PC-3 (cell line): Measurements from ENCODE around the gene RXRA. TPM values are rescaled to one million over a fixed set of nuclear protein-coding genes. Genes with fewer than 3 reads are reported as not detected.

ENCODE experiments used
- ATAC-seq: fragments of 200-7000 bp; cut with Tn5 transposase; 2 replicates; pipeline ENCODE4 v1.9.1; 2020; ENCODE audit warnings: mild to moderate bottlenecking, moderate library complexity
- BruUV-seq: library from RNA; stranded (reverse); fragments of 400-500 nt; replicated peaks from 2 replicates; lab custom pipeline; 2021; lab: Mats Ljungman, UMichigan
- CTCF ChIA-PET: fragments of 300-600 bp; sonication (Branson Sonifier 250); formaldehyde crosslinking; loops from one replicate; lab custom pipeline; 2022; ENCODE audit warnings: antibody characterized with exemption; lab: Charles Lee
- POLR2A ChIA-PET: fragments of 300-600 bp; sonication (Branson Sonifier 250); formaldehyde crosslinking; loops from one replicate; lab custom pipeline; 2022; ENCODE audit warnings: antibody characterized with exemption; ENCODE audit not compliant: unreplicated experiment; lab: Charles Lee
- DNase-seq: peaks from one replicate; pipeline ENCODE4 v3.0.0-alpha.2; 2015
- H2AFZ ChIP-seq: fragments of 300-600 bp; sonication (generic); 2 replicates; pipeline ENCODE4 v1.6.0; 2016; ENCODE audit warnings: antibody characterized with exemption, low read length
- H3F3A ChIP-seq: fragments of 300-600 bp; sonication (generic); one replicate; pipeline ENCODE4 v1.6.0; 2017; ENCODE audit warnings: antibody characterized with exemption, low read length, control low read depth, mild to moderate bottlenecking; ENCODE audit not compliant: unreplicated experiment
- H3K27ac ChIP-seq: fragments of 300-600 bp; sonication (generic); 2 replicates; pipeline ENCODE4 v1.5.1; 2016; ENCODE audit warnings: mild to moderate bottlenecking, low read length
- H3K27me3 ChIP-seq: fragments of 300-600 bp; sonication (generic); 2 replicates; pipeline ENCODE4 v1.6.1; 2016; ENCODE audit warnings: low read length, mixed read lengths
- H3K36me3 ChIP-seq: fragments of 300-600 bp; sonication (generic); 2 replicates; pipeline ENCODE4 v1.6.1; 2016; ENCODE audit warnings: low read depth, mixed run types, low read length, mixed read lengths
- H3K4me1 ChIP-seq: fragments of 300-600 bp; sonication (generic); 2 replicates; pipeline ENCODE4 v1.5.1; 2016; ENCODE audit warnings: low read length; ENCODE audit not compliant: insufficient read depth
- H3K4me2 ChIP-seq: fragments of 300-600 bp; sonication (generic); 2 replicates; pipeline ENCODE4 v1.6.0; 2016; ENCODE audit warnings: low read length
- H3K4me3 ChIP-seq: fragments of 300-600 bp; sonication (generic); 2 replicates; pipeline ENCODE4 v1.5.1; 2016; ENCODE audit warnings: mild to moderate bottlenecking, low read length, mixed read lengths
- H3K79me2 ChIP-seq: fragments of 300-600 bp; sonication (generic); 2 replicates; pipeline ENCODE4 v1.6.1; 2017; ENCODE audit warnings: low read length, mixed read lengths
- H3K9ac ChIP-seq: fragments of 300-600 bp; sonication (generic); 2 replicates; pipeline ENCODE4 v1.6.0; 2016; ENCODE audit warnings: mild to moderate bottlenecking, low read length
- H3K9me2 ChIP-seq: fragments of 300-600 bp; sonication (generic); replicated peaks from 2 replicates; pipeline ENCODE4 v1.6.1; 2016; ENCODE audit warnings: mixed run types, low read length, mixed read lengths
- H3K9me3 ChIP-seq: fragments of 300-600 bp; sonication (generic); 2 replicates; pipeline ENCODE4 v1.6.1; 2016; ENCODE audit warnings: low read length, mixed read lengths
- H4K20me1 ChIP-seq: fragments of 300-600 bp; sonication (generic); 2 replicates; pipeline ENCODE4 v1.6.1; 2016; ENCODE audit warnings: low read length, mixed read lengths
- CTCF ChIP-seq: fragments of 300-600 bp; sonication (generic); conservative IDR thresholded peaks from 2 replicates; pipeline ENCODE4 v1.5.1; 2017; ENCODE audit warnings: antibody characterized with exemption, low read depth, mild to moderate bottlenecking, low read length
- EZH2 ChIP-seq: fragments of 300-600 bp; sonication (generic); IDR thresholded peaks from one replicate; pipeline ENCODE4 v1.6.1; 2017; ENCODE audit warnings: antibody characterized with exemption, mild to moderate bottlenecking, low read length; ENCODE audit not compliant: unreplicated experiment
- EZH2phosphoT487 ChIP-seq: fragments of 300-600 bp; sonication (generic); IDR thresholded peaks from 2 replicates; pipeline ENCODE4 v1.6.1; 2018; ENCODE audit warnings: mild to moderate bottlenecking, antibody characterized with exemption, low read length, borderline replicate concordance
- intact Hi-C: fragments of 100-400 bp; cut with micrococcal nuclease; formaldehyde crosslinking; loops from 2 replicates; pipeline ENCODE4 v1.9.0; 2023
- total RNA-seq: library from RNA; depleted of rRNA; stranded (reverse); fragments of >200 nt; gene quantifications from 2 replicates; pipeline ENCODE4 v1.2.3, GENCODE V29; 2014

Gene RXRA
- total RNA-seq, 1 experiment from 2014 or later = 17.5 TPM

GRCh38 chr9:134440636-134441226, 114.5 kb downstream of the RXRA start:
- no peaks in the 10 kb centered on the region for H3F3A ChIP-seq
- no peak overlapping the region for H3K4me2 ChIP-seq
- H3K4me1 ChIP-seq = peaks cover 5% of the 10 kb centered on the region; the same call in 1 of the 2 replicates
- H3K79me2 ChIP-seq = no peaks in the 10 kb centered on the region
- no peak for DNase-seq
- ATAC-seq = no peak
- H3K9ac ChIP-seq = no peak overlapping the region
- H3K9me3 ChIP-seq = no peaks in the 10 kb centered on the region
- no peaks in the 10 kb centered on the region for H3K27me3 ChIP-seq
- H2AFZ ChIP-seq = no peak overlapping the region
- H3K27ac ChIP-seq = no peak overlapping the region
- TF ChIP-seq EZH2phosphoT487 = no peak
- no peak for TF ChIP-seq CTCF
- no peak for TF ChIP-seq EZH2
- CTCF ChIA-PET = no interaction called here
- H4K20me1 ChIP-seq = no peaks in the 10 kb centered on the region
- POLR2A ChIA-PET = no interaction called here
- H3K9me2 ChIP-seq = no peaks in the 10 kb centered on the region
- intact Hi-C loops = no loop called here
- BruUV-seq = no TSS peak
- H3K36me3 ChIP-seq = no peaks in the 10 kb centered on the region
- H3K4me3 ChIP-seq = no peak overlapping the region

GRCh38 chr9:134441227-134442084, 115.2 kb downstream of the RXRA start:
- Histone ChIP-seq H2AFZ (no peak overlapping the region), H3K27me3 (no peaks in the 10 kb centered on the region), H3K36me3 (no peaks in the 10 kb centered on the region), H3K79me2 (no peaks in the 10 kb centered on the region), H3K4me2 (no peak overlapping the region), H3F3A (no peaks in the 10 kb centered on the region), H3K4me3 (no peak overlapping the region), H3K27ac (no peak overlapping the region), H3K4me1 (peaks cover 5% of the 10 kb centered on the region; the same call in 1 of the 2 replicates), H3K9me2 (no peaks in the 10 kb centered on the region), H4K20me1 (no peaks in the 10 kb centered on the region), H3K9me3 (no peaks in the 10 kb centered on the region), H3K9ac (no peak overlapping the region)
- no peak for ATAC-seq
- TF ChIP-seq EZH2 (no peak), EZH2phosphoT487 (no peak), CTCF (no peak)
- DNase-seq = no peak
- BruUV-seq = TSS peak; percentile 12
- ChIA-PET POLR2A (no interaction called here), CTCF (no interaction called here)
- intact Hi-C loops = loop anchor here (2.0 kb wide), 1 partner anchor 63 kb away; no protein-coding TSS in a partner anchor
